Liver (tissue), 9 donors: ENCODE results near the gene SMIM14. TPM values are rescaled to one million over a fixed set of nuclear protein-coding genes. Genes with fewer than 3 reads are reported as not detected.
"Not testable (repeated sequence)": the region's sequence is repeated elsewhere in the genome, so short reads cannot be mapped to it uniquely, and the experiment has no call there.

Source experiments
- DNase-seq: peaks from one replicate; pipeline ENCODE4 v3.0.0-alpha.2; 2017; ENCODE audit warnings: low spot score
- H3K27ac ChIP-seq, 2 donors: one replicate each; pipeline ENCODE4 v1.7.0; 2013; ENCODE audit warnings: inconsistent platforms in 2 of 2, low read length in 2 of 2, control low read depth in 1 of 2, low read depth in 1 of 2, mild to moderate bottlenecking in 1 of 2
- H3K27me3 ChIP-seq, 4 donors: one replicate each; pipeline versions ENCODE4 v1.6.1 to v1.7.0; 2013; ENCODE audit warnings: low read length in 3 of 4, inconsistent platforms in 1 of 4, mild to moderate bottlenecking in 1 of 4, moderate library complexity in 1 of 4; ENCODE audit not compliant: control insufficient read depth in 4 of 4, insufficient read depth in 4 of 4
- H3K36me3 ChIP-seq, 4 donors: one replicate each; pipeline versions ENCODE4 v1.6.1 to v1.7.0; 2013; ENCODE audit warnings: low read length in 3 of 4, mild to moderate bottlenecking in 3 of 4, low read depth in 1 of 4, moderate library complexity in 1 of 4; ENCODE audit not compliant: control insufficient read depth in 4 of 4, insufficient read depth in 3 of 4
- H3K4me1 ChIP-seq, 4 donors: one replicate each; pipeline versions ENCODE4 v1.6.1 to v1.7.0; 2013; ENCODE audit warnings: low read length in 3 of 4, mild to moderate bottlenecking in 3 of 4, moderate library complexity in 1 of 4; ENCODE audit not compliant: control insufficient read depth in 4 of 4, insufficient read depth in 4 of 4
- H3K4me3 ChIP-seq, 3 donors: one replicate each; pipeline versions ENCODE4 v1.6.1 to v1.7.0; 2013; ENCODE audit warnings: low read length in 3 of 3, control low read depth in 1 of 3, low read depth in 1 of 3, mild to moderate bottlenecking in 1 of 3
- H3K9ac ChIP-seq, 2 donors: one replicate each; pipeline ENCODE4 v1.7.0; 2013; ENCODE audit warnings: low read length in 2 of 2, mild to moderate bottlenecking in 2 of 2, moderate library complexity in 2 of 2, control low read depth in 1 of 2, low read depth in 1 of 2
- H3K9me3 ChIP-seq, 4 donors: one replicate each; pipeline versions ENCODE4 v1.6.1 to v1.7.0; 2013; ENCODE audit warnings: low read length in 3 of 4; ENCODE audit not compliant: control insufficient read depth in 4 of 4
- ATF3 ChIP-seq: IDR thresholded peaks from 2 replicates; pipeline ENCODE4 v1.6.1; 2016; ENCODE audit warnings: antibody characterized with exemption
- EGR1 ChIP-seq, 2 donors: IDR thresholded peaks; 2 replicates each; pipeline ENCODE4 v1.6.1; 2016 to 2018; ENCODE audit warnings: antibody characterized with exemption in 2 of 2, low read depth in 2 of 2
- FOXA1 ChIP-seq: IDR thresholded peaks from 2 replicates; pipeline ENCODE4 v1.6.1; 2016; ENCODE audit warnings: antibody characterized with exemption
- FOXA2 ChIP-seq: IDR thresholded peaks from 2 replicates; pipeline ENCODE4 v1.6.1; 2016; ENCODE audit warnings: antibody characterized with exemption
- GABPA ChIP-seq, 2 donors: IDR thresholded peaks in 1 of 2; conservative IDR thresholded peaks in 1 of 2; 2 replicates each; pipeline ENCODE4 v1.6.1; 2016; ENCODE audit warnings: antibody characterized with exemption in 2 of 2, mild to moderate bottlenecking in 1 of 2, moderate library complexity in 1 of 2
- HNF4A ChIP-seq, 2 donors: conservative IDR thresholded peaks; 2 replicates each; pipeline ENCODE4 v1.6.1; 2016; ENCODE audit warnings: antibody characterized with exemption in 2 of 2, mild to moderate bottlenecking in 2 of 2
- HNF4G ChIP-seq: IDR thresholded peaks from 2 replicates; pipeline ENCODE4 v1.6.1; 2016; ENCODE audit warnings: antibody characterized with exemption
- JUND ChIP-seq, 2 donors: IDR thresholded peaks; 2 replicates each; pipeline ENCODE4 v1.6.1; 2016; ENCODE audit warnings: antibody characterized with exemption in 2 of 2
- MAX ChIP-seq: IDR thresholded peaks from 2 replicates; pipeline ENCODE4 v1.6.1; 2016; ENCODE audit warnings: antibody characterized with exemption
- NR2F2 ChIP-seq: IDR thresholded peaks from 2 replicates; pipeline ENCODE4 v1.6.1; 2016; ENCODE audit warnings: antibody characterized with exemption
- RAD21 ChIP-seq, 2 donors: IDR thresholded peaks; 2 replicates each; pipeline ENCODE4 v1.6.1; 2016; ENCODE audit warnings: antibody characterized with exemption in 2 of 2, mild to moderate bottlenecking in 2 of 2
- RXRA ChIP-seq, 2 donors: IDR thresholded peaks; 2 replicates each; pipeline ENCODE4 v1.6.1; 2017 to 2018; ENCODE audit warnings: antibody characterized with exemption in 2 of 2, mild to moderate bottlenecking in 1 of 2
- SP1 ChIP-seq: IDR thresholded peaks from 2 replicates; pipeline ENCODE4 v1.6.1; 2018; ENCODE audit warnings: antibody characterized with exemption, mild to moderate bottlenecking
- TAF1 ChIP-seq: conservative IDR thresholded peaks from 2 replicates; pipeline ENCODE4 v1.6.1; 2016; ENCODE audit warnings: antibody characterized with exemption, mild to moderate bottlenecking
- YY1 ChIP-seq: IDR thresholded peaks from 2 replicates; pipeline ENCODE4 v1.6.1; 2016; ENCODE audit warnings: antibody characterized with exemption, mild to moderate bottlenecking
- ZBTB33 ChIP-seq: IDR thresholded peaks from 2 replicates; pipeline ENCODE4 v1.6.1; 2016; ENCODE audit warnings: antibody characterized with exemption
- WGBS: extraction: QIAGEN DNeasy Blood & Tissue Kit; methylation state at CpG from one replicate; pipeline ENCODE4 v1.1.7; 2013; 5-methylcytosine and 5-hydroxymethylcytosine counted together
- polyA plus RNA-seq, 2 donors: library from polyadenylated mRNA; stranded (reverse) in 1 of 2; unstranded in 1 of 2; fragments of 200-250 nt in 1 of 2; fragments of >200 nt in 1 of 2; fragmentation: Nextera tagmentation in 1 of 2; extraction: Ambion mirVana in 1 of 2; gene quantifications; one replicate each; pipeline versions ENCODE4 v1.2.1 to v1.2.3, GENCODE V29; 2013 to 2015
- total RNA-seq, 2 donors: library from RNA; depleted of rRNA; stranded (reverse); fragments of >200 nt; gene quantifications; one replicate each; pipeline ENCODE4 v1.2.3, GENCODE V29; 2014
- TF ChIP-seq, protein P1 (sequence below): fragments of 150-350 bp; IDR thresholded peaks from 2 replicates; pipeline ENCODE4 v1.5.1; 2017; ENCODE audit warnings: improper control_type of control experiment, low read depth, low read length; ENCODE audit not compliant: missing input control
- TF ChIP-seq, protein P2 (sequence below): IDR thresholded peaks from 2 replicates; pipeline ENCODE4 v1.6.1; 2016; ENCODE audit warnings: antibody characterized with exemption, mild to moderate bottlenecking
- donor health status: healthy.
- donor health status: healthy.
- donor health status: healthy.
- donor health status: healthy.
- donor health status: healthy.

The SMIM14 gene
- total and polyA plus RNA-seq, 4 donors = 21.1 to 311 (median 91.6) TPM

- WGBS = 78% methylated on average over 2 of the region's 2 CpGs
- Histone ChIP-seq H3K4me1 (no peaks in the 10 kb centered on the region), H3K27me3 (no peaks in the 10 kb centered on the region), H3K27ac (no peak overlapping the region), H3K9me3 (no peaks in the 10 kb centered on the region), H3K36me3 (no peaks in the 10 kb centered on the region), H3K9ac (no peak overlapping the region), H3K4me3 (no peak overlapping the region)
- TF ChIP-seq HNF4G (no peak), JUND (IDR thresholded peaks at IDR 0.05) (no peak), SP1 (no peak), NR2F2 (no peak), YY1 (no peak), FOXA1 (no peak), ATF3 (no peak), HNF4A (conservative IDR thresholded peaks at IDR 0.05) (no peak), EGR1 (IDR thresholded peaks at IDR 0.05; ENCODE audit: low read depth in 2 of 2) (no peak), GABPA (IDR thresholded peaks at IDR 0.05 in 1 of 2, conservative IDR thresholded peaks at IDR 0.05 in 1 of 2) (no peak), RAD21 (IDR thresholded peaks at IDR 0.05) (no peak), RXRA (IDR thresholded peaks at IDR 0.05) (no peak), TAF1 (no peak), FOXA2 (no peak), ZBTB33 (no peak), MAX (no peak)
- TF ChIP-seq, protein P1, sequence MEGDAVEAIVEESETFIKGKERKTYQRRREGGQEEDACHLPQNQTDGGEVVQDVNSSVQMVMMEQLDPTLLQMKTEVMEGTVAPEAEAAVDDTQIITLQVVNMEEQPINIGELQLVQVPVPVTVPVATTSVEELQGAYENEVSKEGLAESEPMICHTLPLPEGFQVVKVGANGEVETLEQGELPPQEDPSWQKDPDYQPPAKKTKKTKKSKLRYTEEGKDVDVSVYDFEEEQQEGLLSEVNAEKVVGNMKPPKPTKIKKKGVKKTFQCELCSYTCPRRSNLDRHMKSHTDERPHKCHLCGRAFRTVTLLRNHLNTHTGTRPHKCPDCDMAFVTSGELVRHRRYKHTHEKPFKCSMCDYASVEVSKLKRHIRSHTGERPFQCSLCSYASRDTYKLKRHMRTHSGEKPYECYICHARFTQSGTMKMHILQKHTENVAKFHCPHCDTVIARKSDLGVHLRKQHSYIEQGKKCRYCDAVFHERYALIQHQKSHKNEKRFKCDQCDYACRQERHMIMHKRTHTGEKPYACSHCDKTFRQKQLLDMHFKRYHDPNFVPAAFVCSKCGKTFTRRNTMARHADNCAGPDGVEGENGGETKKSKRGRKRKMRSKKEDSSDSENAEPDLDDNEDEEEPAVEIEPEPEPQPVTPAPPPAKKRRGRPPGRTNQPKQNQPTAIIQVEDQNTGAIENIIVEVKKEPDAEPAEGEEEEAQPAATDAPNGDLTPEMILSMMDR = no peak
- TF ChIP-seq, protein P2, sequence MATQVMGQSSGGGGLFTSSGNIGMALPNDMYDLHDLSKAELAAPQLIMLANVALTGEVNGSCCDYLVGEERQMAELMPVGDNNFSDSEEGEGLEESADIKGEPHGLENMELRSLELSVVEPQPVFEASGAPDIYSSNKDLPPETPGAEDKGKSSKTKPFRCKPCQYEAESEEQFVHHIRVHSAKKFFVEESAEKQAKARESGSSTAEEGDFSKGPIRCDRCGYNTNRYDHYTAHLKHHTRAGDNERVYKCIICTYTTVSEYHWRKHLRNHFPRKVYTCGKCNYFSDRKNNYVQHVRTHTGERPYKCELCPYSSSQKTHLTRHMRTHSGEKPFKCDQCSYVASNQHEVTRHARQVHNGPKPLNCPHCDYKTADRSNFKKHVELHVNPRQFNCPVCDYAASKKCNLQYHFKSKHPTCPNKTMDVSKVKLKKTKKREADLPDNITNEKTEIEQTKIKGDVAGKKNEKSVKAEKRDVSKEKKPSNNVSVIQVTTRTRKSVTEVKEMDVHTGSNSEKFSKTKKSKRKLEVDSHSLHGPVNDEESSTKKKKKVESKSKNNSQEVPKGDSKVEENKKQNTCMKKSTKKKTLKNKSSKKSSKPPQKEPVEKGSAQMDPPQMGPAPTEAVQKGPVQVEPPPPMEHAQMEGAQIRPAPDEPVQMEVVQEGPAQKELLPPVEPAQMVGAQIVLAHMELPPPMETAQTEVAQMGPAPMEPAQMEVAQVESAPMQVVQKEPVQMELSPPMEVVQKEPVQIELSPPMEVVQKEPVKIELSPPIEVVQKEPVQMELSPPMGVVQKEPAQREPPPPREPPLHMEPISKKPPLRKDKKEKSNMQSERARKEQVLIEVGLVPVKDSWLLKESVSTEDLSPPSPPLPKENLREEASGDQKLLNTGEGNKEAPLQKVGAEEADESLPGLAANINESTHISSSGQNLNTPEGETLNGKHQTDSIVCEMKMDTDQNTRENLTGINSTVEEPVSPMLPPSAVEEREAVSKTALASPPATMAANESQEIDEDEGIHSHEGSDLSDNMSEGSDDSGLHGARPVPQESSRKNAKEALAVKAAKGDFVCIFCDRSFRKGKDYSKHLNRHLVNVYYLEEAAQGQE = no peak
- DNase-seq = no peak
Observed at GRCh38 chr4:39682138-39682537, 43.5 kb upstream of the SMIM14 start.

DNA sequence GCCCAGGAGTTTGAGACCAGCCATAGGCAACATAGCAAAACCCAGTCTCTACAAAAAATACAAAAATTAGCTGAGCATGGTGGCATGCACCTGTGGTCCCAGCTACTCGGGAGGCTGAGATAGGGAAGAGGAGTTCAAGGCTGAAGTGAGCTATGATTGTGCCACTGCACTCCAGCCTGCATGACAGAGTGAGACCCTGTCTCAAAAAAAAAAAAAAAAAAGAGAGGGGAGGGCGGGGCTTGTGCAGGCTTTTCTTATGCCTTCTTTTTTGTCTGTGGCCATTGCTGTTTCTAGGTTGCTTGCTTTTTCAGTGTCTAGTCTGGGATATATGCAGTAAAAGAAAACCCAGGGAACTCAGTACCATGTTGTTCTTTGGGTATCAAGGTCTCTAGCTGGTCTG is 42.3 kb upstream of the SMIM14 start:
- not testable (repeated sequence) for H3K27me3 ChIP-seq, H3K27ac ChIP-seq, H3K9ac ChIP-seq, H3K4me3 ChIP-seq, H3K36me3 ChIP-seq, H3K4me1 ChIP-seq, DNase-seq, H3K9me3 ChIP-seq
- WGBS = 89% methylated on average over 2 of the region's 2 CpGs

GRCh38 chr4:39675681-39676080 is 37.0 kb upstream of the SMIM14 start:
- not testable (repeated sequence) for H3K4me3 ChIP-seq, H3K9me3 ChIP-seq, H3K36me3 ChIP-seq, H3K9ac ChIP-seq, H3K27ac ChIP-seq, H3K27me3 ChIP-seq, H3K4me1 ChIP-seq, DNase-seq
- 98% methylated on average over 10 of the region's 10 CpGs for WGBS

DNA sequence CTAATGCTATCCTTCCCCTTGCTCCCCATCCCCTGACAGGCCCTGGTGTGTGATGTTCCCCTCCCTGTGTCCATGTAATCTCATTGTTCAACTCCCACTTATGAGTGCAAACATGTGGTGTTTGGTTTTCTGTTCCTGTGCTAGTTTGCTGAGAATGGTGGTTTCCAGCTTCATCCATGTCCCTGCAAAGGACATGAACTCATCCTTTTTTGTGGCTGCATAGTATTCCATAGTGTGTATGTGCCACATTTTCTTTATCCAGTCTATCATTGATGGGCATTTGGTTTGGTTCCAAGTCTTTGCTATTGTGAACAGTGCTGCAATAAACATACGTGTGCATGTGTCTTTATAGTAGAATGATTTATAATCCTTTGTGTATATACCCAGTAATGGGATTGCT is 31.6 kb upstream of the SMIM14 start:
- H3K4me3 ChIP-seq, H3K9me3 ChIP-seq, H3K27ac ChIP-seq, DNase-seq, H3K4me1 ChIP-seq, H3K36me3 ChIP-seq, H3K27me3 ChIP-seq, H3K9ac ChIP-seq: not testable (repeated sequence)
- WGBS = 82% methylated on average over 1 of the region's 1 CpG
